ENCODE results near the gene SLC6A14.

- TF ChIP-seq CTCF (IDR thresholded peaks at IDR 0.05) (peak in 1 of 5 experiments; percentile 12), POLR2AphosphoS5 (IDR thresholded peaks at IDR 0.05) (no peak), POLR2A (IDR thresholded peaks at IDR 0.05) (no peak), EP300 (IDR thresholded peaks at IDR 0.05; ENCODE audit: low read depth) (no peak)
These were observed 27.2 kb upstream of the SLC6A14 start for GRCh38 chrX:116409219-116409618.

Measured in transverse colon (tissue), 4 donors.